ENCODE data around the gene BMPR1B.

BMPR1B gene

GRCh38 chr4:94934864-94935263 is 177.1 kb downstream of the BMPR1B start:
- H3K27ac ChIP-seq (ENCODE audit: low read depth, low read length), result no peak overlapping the region
- H3K4me1 ChIP-seq (ENCODE audit: insufficient read depth, low read length), result no peaks in the 10 kb centered on the region
- no peak overlapping the region for H3K4me3 ChIP-seq (ENCODE audit: low read depth in 1 of 2, low read length in 2 of 2)
- no peaks in the 10 kb centered on the region for H3K36me3 ChIP-seq (ENCODE audit: insufficient read depth, low read length)
- no peaks in the 10 kb centered on the region for H3K9me3 ChIP-seq (ENCODE audit: low read length)
- H3K27me3 ChIP-seq (ENCODE audit: control insufficient read depth in 1 of 2, insufficient read depth in 2 of 2, low read length in 2 of 2), result no peaks in the 10 kb centered on the region
- H3K9ac ChIP-seq (ENCODE audit: low read length), result no peak overlapping the region

GRCh38 chr4:94936854-94937253 is 179.1 kb downstream of the BMPR1B start:
- Histone ChIP-seq H3K27me3 (ENCODE audit: control insufficient read depth in 1 of 2, insufficient read depth in 2 of 2, low read length in 2 of 2) (no peaks in the 10 kb centered on the region), H3K9me3 (ENCODE audit: low read length) (no peaks in the 10 kb centered on the region), H3K36me3 (ENCODE audit: insufficient read depth, low read length) (no peaks in the 10 kb centered on the region), H3K27ac (ENCODE audit: low read depth, low read length) (no peak overlapping the region), H3K9ac (ENCODE audit: low read length) (no peak overlapping the region), H3K4me3 (ENCODE audit: low read depth in 1 of 2, low read length in 2 of 2) (no peak overlapping the region), H3K4me1 (ENCODE audit: insufficient read depth, low read length) (no peaks in the 10 kb centered on the region)

GRCh38 chr4:94939791-94940519 is 182.2 kb downstream of the BMPR1B start:
- Histone ChIP-seq H3K27me3 (ENCODE audit: control insufficient read depth in 1 of 2, insufficient read depth in 2 of 2, low read length in 2 of 2) (no peaks in the 10 kb centered on the region), H3K36me3 (ENCODE audit: insufficient read depth, low read length) (no peaks in the 10 kb centered on the region), H3K4me3 (ENCODE audit: low read depth in 1 of 2, low read length in 2 of 2) (no peak overlapping the region), H3K4me1 (ENCODE audit: insufficient read depth, low read length) (no peaks in the 10 kb centered on the region), H3K9ac (ENCODE audit: low read length) (no peak overlapping the region), H3K27ac (ENCODE audit: low read depth, low read length) (no peak overlapping the region), H3K9me3 (ENCODE audit: low read length) (no peaks in the 10 kb centered on the region)

DNA sequence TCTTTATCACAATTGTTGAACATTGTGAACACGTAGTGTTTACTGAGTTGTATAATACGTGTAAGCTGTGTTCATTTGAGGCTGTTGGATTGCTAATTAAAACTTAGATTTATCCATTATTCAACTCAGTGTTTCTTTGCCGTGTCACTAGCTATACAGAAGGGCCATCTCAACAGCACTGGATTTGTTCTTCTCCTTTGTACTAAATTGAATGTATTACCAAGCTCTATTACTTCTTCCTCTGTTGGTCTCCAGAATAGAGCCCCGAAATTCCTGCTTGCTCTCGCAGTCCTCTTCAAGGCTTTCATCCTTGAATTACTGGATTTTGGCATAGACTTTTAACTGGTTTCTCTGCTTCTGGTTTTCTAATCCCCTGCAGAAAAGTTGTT is 182.8 kb downstream of the BMPR1B start:
- Histone ChIP-seq H3K36me3 (ENCODE audit: insufficient read depth, low read length) (no peaks in the 10 kb centered on the region), H3K27ac (ENCODE audit: low read depth, low read length) (no peak overlapping the region), H3K9ac (ENCODE audit: low read length) (no peak overlapping the region), H3K4me1 (ENCODE audit: insufficient read depth, low read length) (no peaks in the 10 kb centered on the region), H3K4me3 (ENCODE audit: low read depth in 1 of 2, low read length in 2 of 2) (no peak overlapping the region), H3K9me3 (ENCODE audit: low read length) (no peaks in the 10 kb centered on the region), H3K27me3 (ENCODE audit: control insufficient read depth in 1 of 2, insufficient read depth in 2 of 2, low read length in 2 of 2) (no peaks in the 10 kb centered on the region)

GRCh38 chr4:94941706-94942105 is 184.0 kb downstream of the BMPR1B start:
- no peaks in the 10 kb centered on the region for H3K4me1 ChIP-seq (ENCODE audit: insufficient read depth, low read length)
- H3K36me3 ChIP-seq (ENCODE audit: insufficient read depth, low read length), result no peaks in the 10 kb centered on the region
- H3K27ac ChIP-seq (ENCODE audit: low read depth, low read length), result no peak overlapping the region
- H3K9ac ChIP-seq (ENCODE audit: low read length), result no peak overlapping the region
- no peaks in the 10 kb centered on the region for H3K27me3 ChIP-seq (ENCODE audit: control insufficient read depth in 1 of 2, insufficient read depth in 2 of 2, low read length in 2 of 2)
- H3K4me3 ChIP-seq (ENCODE audit: low read depth in 1 of 2, low read length in 2 of 2), result no peak overlapping the region
- no peaks in the 10 kb centered on the region for H3K9me3 ChIP-seq (ENCODE audit: low read length)

DNA sequence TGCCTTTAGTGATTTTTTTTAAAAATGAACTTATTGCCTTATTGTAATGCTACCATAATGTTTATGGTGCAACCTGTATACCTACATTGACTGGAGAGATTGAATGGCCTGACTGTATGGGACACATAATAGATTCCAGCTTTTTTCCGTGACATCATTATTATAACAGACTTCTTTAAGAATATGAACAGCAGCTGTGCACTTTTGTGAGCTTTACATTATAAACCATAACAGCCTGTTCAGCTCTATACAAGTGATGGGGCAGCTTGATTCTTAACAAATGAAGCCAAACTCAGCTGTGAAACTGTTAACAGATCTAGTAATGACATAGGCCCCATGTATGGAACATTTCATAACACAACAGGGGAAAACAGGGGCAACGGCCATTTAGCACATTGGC is 187.0 kb downstream of the BMPR1B start:
- H3K27ac ChIP-seq (ENCODE audit: low read depth, low read length), result no peak overlapping the region
- no peaks in the 10 kb centered on the region for H3K27me3 ChIP-seq (ENCODE audit: control insufficient read depth in 1 of 2, insufficient read depth in 2 of 2, low read length in 2 of 2)
- H3K4me1 ChIP-seq (ENCODE audit: insufficient read depth, low read length), result no peaks in the 10 kb centered on the region
- H3K36me3 ChIP-seq (ENCODE audit: insufficient read depth, low read length), result no peaks in the 10 kb centered on the region
- H3K4me3 ChIP-seq (ENCODE audit: low read depth in 1 of 2, low read length in 2 of 2), result no peak overlapping the region
- H3K9me3 ChIP-seq (ENCODE audit: low read length), result no peaks in the 10 kb centered on the region
- H3K9ac ChIP-seq (ENCODE audit: low read length), result no peak overlapping the region

GRCh38 chr4:94947681-94948108 is 189.9 kb downstream of the BMPR1B start:
- H3K4me3 ChIP-seq (ENCODE audit: low read depth in 1 of 2, low read length in 2 of 2), result no peak overlapping the region
- no peak overlapping the region for H3K27ac ChIP-seq (ENCODE audit: low read depth, low read length)
- H3K27me3 ChIP-seq (ENCODE audit: control insufficient read depth in 1 of 2, insufficient read depth in 2 of 2, low read length in 2 of 2), result no peaks in the 10 kb centered on the region
- no peaks in the 10 kb centered on the region for H3K9me3 ChIP-seq (ENCODE audit: low read length)
- no peaks in the 10 kb centered on the region for H3K36me3 ChIP-seq (ENCODE audit: insufficient read depth, low read length)
- H3K4me1 ChIP-seq (ENCODE audit: insufficient read depth, low read length), result no peaks in the 10 kb centered on the region
- no peak overlapping the region for H3K9ac ChIP-seq (ENCODE audit: low read length)

- H3K4me3 ChIP-seq (ENCODE audit: low read depth in 1 of 2, low read length in 2 of 2), result no peak overlapping the region
- H3K9ac ChIP-seq (ENCODE audit: low read length), result no peak overlapping the region
- no peaks in the 10 kb centered on the region for H3K36me3 ChIP-seq (ENCODE audit: insufficient read depth, low read length)
- no peak overlapping the region for H3K27ac ChIP-seq (ENCODE audit: low read depth, low read length)
- H3K27me3 ChIP-seq (ENCODE audit: control insufficient read depth in 1 of 2, insufficient read depth in 2 of 2, low read length in 2 of 2), result no peaks in the 10 kb centered on the region
- H3K9me3 ChIP-seq (ENCODE audit: low read length), result no peaks in the 10 kb centered on the region
- H3K4me1 ChIP-seq (ENCODE audit: insufficient read depth, low read length), result no peaks in the 10 kb centered on the region
Measured at GRCh38 chr4:94954251-94954650, 196.5 kb downstream of the BMPR1B start.

GRCh38 chr4:94957030-94957429 is 199.3 kb downstream of the BMPR1B start:
- no peaks in the 10 kb centered on the region for H3K27me3 ChIP-seq (ENCODE audit: control insufficient read depth in 1 of 2, insufficient read depth in 2 of 2, low read length in 2 of 2)
- no peak overlapping the region for H3K4me3 ChIP-seq (ENCODE audit: low read depth in 1 of 2, low read length in 2 of 2)
- H3K27ac ChIP-seq (ENCODE audit: low read depth, low read length), result no peak overlapping the region
- no peaks in the 10 kb centered on the region for H3K9me3 ChIP-seq (ENCODE audit: low read length)
- H3K4me1 ChIP-seq (ENCODE audit: insufficient read depth, low read length), result no peaks in the 10 kb centered on the region
- H3K36me3 ChIP-seq (ENCODE audit: insufficient read depth, low read length), result no peaks in the 10 kb centered on the region
- H3K9ac ChIP-seq (ENCODE audit: low read length), result no peak overlapping the region

DNA sequence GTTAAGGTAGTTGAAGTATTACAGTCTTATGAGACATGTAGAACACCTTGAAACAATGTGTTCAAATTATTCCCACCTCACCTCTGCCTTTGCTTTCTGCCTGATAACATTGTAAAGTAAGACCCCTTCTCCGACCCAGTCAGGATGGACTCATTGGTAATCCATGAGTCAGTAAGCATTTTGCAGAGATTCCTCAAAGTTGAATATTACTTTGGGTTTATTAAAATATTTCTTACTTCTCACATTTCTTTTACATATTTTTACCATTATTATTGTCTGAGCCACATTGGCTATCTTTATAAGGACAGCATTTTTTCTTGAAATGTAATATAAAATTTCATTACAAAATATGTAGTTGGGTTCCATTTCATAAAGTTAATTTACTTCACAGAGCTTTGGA is 201.6 kb downstream of the BMPR1B start:
- no peaks in the 10 kb centered on the region for H3K4me1 ChIP-seq (ENCODE audit: insufficient read depth, low read length)
- H3K27ac ChIP-seq (ENCODE audit: low read depth, low read length), result no peak overlapping the region
- no peaks in the 10 kb centered on the region for H3K36me3 ChIP-seq (ENCODE audit: insufficient read depth, low read length)
- no peaks in the 10 kb centered on the region for H3K9me3 ChIP-seq (ENCODE audit: low read length)
- no peak overlapping the region for H3K9ac ChIP-seq (ENCODE audit: low read length)
- H3K4me3 ChIP-seq (ENCODE audit: low read depth in 1 of 2, low read length in 2 of 2), result no peak overlapping the region
- no peaks in the 10 kb centered on the region for H3K27me3 ChIP-seq (ENCODE audit: control insufficient read depth in 1 of 2, insufficient read depth in 2 of 2, low read length in 2 of 2)

- Histone ChIP-seq H3K27ac (ENCODE audit: low read depth, low read length) (no peak overlapping the region), H3K36me3 (ENCODE audit: insufficient read depth, low read length) (no peaks in the 10 kb centered on the region), H3K27me3 (ENCODE audit: control insufficient read depth in 1 of 2, insufficient read depth in 2 of 2, low read length in 2 of 2) (no peaks in the 10 kb centered on the region), H3K4me1 (ENCODE audit: insufficient read depth, low read length) (no peaks in the 10 kb centered on the region), H3K9ac (ENCODE audit: low read length) (no peak overlapping the region), H3K9me3 (ENCODE audit: low read length) (no peaks in the 10 kb centered on the region), H3K4me3 (ENCODE audit: low read depth in 1 of 2, low read length in 2 of 2) (no peak overlapping the region)
Measured at GRCh38 chr4:94960708-94961107, 203.0 kb downstream of the BMPR1B start.

- Histone ChIP-seq H3K36me3 (ENCODE audit: insufficient read depth, low read length) (no peaks in the 10 kb centered on the region), H3K4me3 (ENCODE audit: low read depth in 1 of 2, low read length in 2 of 2) (no peak overlapping the region), H3K9ac (ENCODE audit: low read length) (no peak overlapping the region), H3K27me3 (ENCODE audit: control insufficient read depth in 1 of 2, insufficient read depth in 2 of 2, low read length in 2 of 2) (no peaks in the 10 kb centered on the region), H3K9me3 (ENCODE audit: low read length) (no peaks in the 10 kb centered on the region), H3K4me1 (ENCODE audit: insufficient read depth, low read length) (no peaks in the 10 kb centered on the region), H3K27ac (ENCODE audit: low read depth, low read length) (no peak overlapping the region)
Measured at GRCh38 chr4:94961420-94961819, 203.7 kb downstream of the BMPR1B start.
